Choroid plexus epithelial cell (primary cell): ENCODE measurements around the gene TXNRD3.

Experiments
- DNase-seq: peaks from one replicate; pipeline ENCODE4 v3.0.0-alpha.2; 2010; ENCODE audit warnings: low read depth
- H3K4me3 ChIP-seq: 2 replicates; pipeline ENCODE4 v1.5.1; 2011; ENCODE audit warnings: low read depth, mild to moderate bottlenecking, control low read depth, low read length, moderate library complexity
- CTCF ChIP-seq: conservative IDR thresholded peaks from 2 replicates; pipeline ENCODE4 v1.5.1; 2011; ENCODE audit warnings: low read depth, mild to moderate bottlenecking, control low read depth, inconsistent platforms, low read length, moderate library complexity

TXNRD3 gene

GRCh38 chr3:126654571-126655383 is at the start of gene TXNRD3:
Gene TXNRD3, minus strand, starts transcription at chr3:126655124.
- no peak for TF ChIP-seq CTCF
- DNase-seq = peak; percentile 62
- peak within 1 kb of the TSS; percentile 68 for H3K4me3 ChIP-seq

- peak within 1 kb of the TSS; percentile 87 for H3K4me3 ChIP-seq
- TF ChIP-seq CTCF = no peak
- DNase-seq = peak; percentile 97
Measured at GRCh38 chr3:126703512-126704493, 48.9 kb upstream of the TXNRD3 start, which contains the start of gene CHCHD6. Gene CHCHD6, plus strand, starts transcription at chr3:126704240. Its CDS starts 73 bp downstream, at chr3:126704313.

- TF ChIP-seq CTCF = no peak
- no peak for DNase-seq
Measured at GRCh38 chr3:126699011-126699410, 44.1 kb upstream of the TXNRD3 start.

GRCh38 chr3:126696701-126697267 is 41.9 kb upstream of the TXNRD3 start:
- no peak overlapping the region for H3K4me3 ChIP-seq
- DNase-seq = no peak
- TF ChIP-seq CTCF = no peak

More at GRCh38 chr3:126699011-126699410, 44.1 kb upstream of the TXNRD3 start:
- H3K4me3 ChIP-seq = no peak overlapping the region

GRCh38 chr3:126693921-126694320 is 39.0 kb upstream of the TXNRD3 start:
- no peak for TF ChIP-seq CTCF
- no peak overlapping the region for H3K4me3 ChIP-seq
- no peak for DNase-seq

- DNase-seq = no peak
- no peak for TF ChIP-seq CTCF
- H3K4me3 ChIP-seq = no peak overlapping the region
Measured at GRCh38 chr3:126692858-126693257, 37.9 kb upstream of the TXNRD3 start.
